PC-9 (cell line): ENCODE results near the gene PRICKLE4. TPM values are rescaled to one million over a fixed set of nuclear protein-coding genes. Genes with fewer than 3 reads are reported as not detected.

Experiments
- BruUV-seq: library from RNA; stranded (reverse); fragments of 400-500 nt; replicated peaks from 2 replicates; lab custom pipeline; 2021; lab: Mats Ljungman, UMichigan
- CTCF ChIA-PET: fragments of 300-600 bp; sonication (Branson Sonifier 250); formaldehyde crosslinking; loops from one replicate; lab custom pipeline; 2022; ENCODE audit warnings: antibody characterized with exemption; lab: Charles Lee
- POLR2A ChIA-PET: fragments of 300-600 bp; sonication (Branson Sonifier 250); formaldehyde crosslinking; loops from one replicate; lab custom pipeline; 2022; ENCODE audit warnings: antibody characterized with exemption; ENCODE audit not compliant: unreplicated experiment; lab: Charles Lee
- DNase-seq, 2 experiments: peaks; one replicate each; pipeline versions ENCODE4 v3.0.0 to v3.0.0-alpha.2; 2015 to 2022; ENCODE audit warnings: mixed read lengths in 1 of 2
- H2AFZ ChIP-seq: fragments of 200-600 bp; sonication (generic); 2 replicates; pipeline ENCODE4 v1.8.1; 2017; ENCODE audit warnings: antibody characterized with exemption
- H3F3A ChIP-seq: fragments of 200-600 bp; sonication (generic); 2 replicates; pipeline ENCODE4 v1.8.1; 2017; ENCODE audit warnings: antibody characterized with exemption, mild to moderate bottlenecking, low read depth; ENCODE audit not compliant: insufficient read depth
- H3K27ac ChIP-seq: fragments of 200-600 bp; sonication (generic); 2 replicates; pipeline ENCODE4 v1.6.1; 2016; ENCODE audit warnings: mixed run types
- H3K27me3 ChIP-seq: fragments of 200-600 bp; sonication (generic); 2 replicates; pipeline ENCODE4 v1.6.1; 2016; ENCODE audit warnings: low read depth, mixed run types; ENCODE audit not compliant: insufficient read depth
- H3K36me3 ChIP-seq: fragments of 200-600 bp; sonication (generic); 2 replicates; pipeline ENCODE4 v1.6.1; 2016; ENCODE audit warnings: low read depth, mixed run types
- H3K4me1 ChIP-seq: fragments of 200-600 bp; sonication (generic); replicated peaks from 2 replicates; pipeline ENCODE4 v1.6.1; 2016; ENCODE audit warnings: mixed run types; ENCODE audit not compliant: insufficient read depth
- H3K4me2 ChIP-seq: fragments of 200-600 bp; sonication (generic); 2 replicates; pipeline ENCODE4 v1.6.1; 2017; ENCODE audit warnings: mixed run types
- H3K4me3 ChIP-seq: fragments of 200-600 bp; sonication (generic); 2 replicates; pipeline ENCODE4 v1.6.1; 2016; ENCODE audit warnings: mixed run types
- H3K79me2 ChIP-seq: fragments of 200-600 bp; sonication (generic); 2 replicates; pipeline ENCODE4 v1.6.1; 2017; ENCODE audit warnings: low read depth, mixed run types
- H3K9me2 ChIP-seq: fragments of 200-600 bp; sonication (generic); 2 replicates; pipeline ENCODE4 v1.8.1; 2017; ENCODE audit warnings: mild to moderate bottlenecking; ENCODE audit not compliant: insufficient read depth
- H3K9me3 ChIP-seq: fragments of 200-600 bp; sonication (generic); 2 replicates; pipeline ENCODE4 v1.8.1; 2016; ENCODE audit warnings: low read depth; ENCODE audit not compliant: insufficient read depth
- H4K20me1 ChIP-seq: fragments of 200-600 bp; sonication (generic); 2 replicates; pipeline ENCODE4 v1.8.1; 2017; ENCODE audit not compliant: insufficient read depth
- CTCF ChIP-seq: fragments of 200-600 bp; sonication (generic); conservative IDR thresholded peaks from 2 replicates; pipeline ENCODE4 v1.6.1; 2017; ENCODE audit warnings: mixed run types, antibody characterized with exemption, mild to moderate bottlenecking, moderate library complexity
- EZH2 ChIP-seq: fragments of 200-600 bp; sonication (generic); IDR thresholded peaks from 2 replicates; pipeline ENCODE4 v1.8.0; 2017; ENCODE audit warnings: antibody characterized with exemption, low read depth
- intact Hi-C: fragments of 100-400 bp; cut with micrococcal nuclease; formaldehyde crosslinking; loops from one replicate; pipeline ENCODE4 v1.10.0; 2022; ENCODE audit not compliant: unreplicated experiment
- total RNA-seq: library from RNA; stranded (reverse); gene quantifications from 2 replicates; pipeline ENCODE4 v1.2.3, GENCODE V29; 2021

PRICKLE4 gene
- total RNA-seq, 1 experiment from 2014 or later, result 9.2 TPM

GRCh38 chr6:41783106-41783780 is 2.7 kb downstream of the PRICKLE4 start:
- ChIA-PET CTCF (interaction anchor here (0.5 to 0.6 kb wide), 2 partner anchors 267 to 610 kb away, joined by 3 to 5 read pairs; no protein-coding TSS in a partner anchor), POLR2A (interaction anchor here (0.7 kb wide), 1 partner anchor 442 kb away, joined by 4 read pairs; no protein-coding TSS in a partner anchor)
- no peak for TF ChIP-seq EZH2
- no peak for TF ChIP-seq CTCF
- Histone ChIP-seq H3K4me1 (peaks cover 46% of the 10 kb centered on the region), H3F3A (peaks cover 43% of the 10 kb centered on the region), H3K9me3 (no peaks in the 10 kb centered on the region), H3K79me2 (peaks cover 14% of the 10 kb centered on the region), H3K9me2 (no peaks in the 10 kb centered on the region), H2AFZ (no peak overlapping the region), H3K4me2 (peak overlapping the region; percentile 90; the same call in 1 of the 2 replicates), H3K27ac (0 out of 2 replicates have a peak overlapping the region, but pooled peaks have one; percentile 78), H3K36me3 (no peaks in the 10 kb centered on the region), H3K27me3 (no peaks in the 10 kb centered on the region), H3K4me3 (no peak overlapping the region), H4K20me1 (no peaks in the 10 kb centered on the region)
- BruUV-seq, result no TSS peak
- no peak for DNase-seq
- intact Hi-C loops, result loop anchor here (5.0 to 10.0 kb wide), 3 partner anchors 154 to 1094 kb away; partner anchors contain the start of genes PRPH2 and RPL7L1

- no peaks in the 10 kb centered on the region for H3K9me2 ChIP-seq
- peak overlapping the region; percentile 78 for H3K27ac ChIP-seq
- no peak overlapping the region for H3K4me3 ChIP-seq
- peaks cover 52% of the 10 kb centered on the region for H3F3A ChIP-seq
- ChIA-PET POLR2A (interaction anchor here (0.5 to 0.7 kb wide), 13 partner anchors 10 to 1642 kb away, joined by 3 to 15 read pairs (median 5); partner anchors contain the start of genes ABCC10, KLHDC3 and MEA1), CTCF (interaction anchor here (0.5 to 1.6 kb wide), 8 partner anchors 48 to 430 kb away, joined by 3 to 10 read pairs (median 6); partner anchors contain the start of genes BYSL, MED20 and TAF8)
- no peaks in the 10 kb centered on the region for H3K9me3 ChIP-seq
- H3K4me1 ChIP-seq, result peaks cover 50% of the 10 kb centered on the region
- peak overlapping the region; percentile 90 for H3K4me2 ChIP-seq
- no TSS peak for BruUV-seq
- H3K27me3 ChIP-seq, result no peaks in the 10 kb centered on the region
- H2AFZ ChIP-seq, result no peak overlapping the region
- TF ChIP-seq EZH2 (no peak), CTCF (no peak)
- peak; percentile 68 to 90 for DNase-seq
- H4K20me1 ChIP-seq, result no peaks in the 10 kb centered on the region; the same call in 1 of the 2 replicates
- intact Hi-C loops, result loop anchor here (5.0 to 10.0 kb wide), 3 partner anchors 153 to 1093 kb away; partner anchors contain the start of genes PRPH2 and RPL7L1
- H3K79me2 ChIP-seq, result peaks cover 28% of the 10 kb centered on the region
- H3K36me3 ChIP-seq, result peaks cover 8% of the 10 kb centered on the region
Measured at GRCh38 chr6:41784581-41785171, 4.1 kb downstream of the PRICKLE4 start.

GRCh38 chr6:41785254-41785653 is 4.7 kb downstream of the PRICKLE4 start:
- Histone ChIP-seq H3K9me3 (no peaks in the 10 kb centered on the region), H3K9me2 (no peaks in the 10 kb centered on the region), H4K20me1 (no peaks in the 10 kb centered on the region; the same call in 1 of the 2 replicates), H3K79me2 (peaks cover 34% of the 10 kb centered on the region), H3K27ac (peak overlapping the region; percentile 78), H3K4me1 (peaks cover 53% of the 10 kb centered on the region), H2AFZ (no peak overlapping the region), H3K36me3 (peaks cover 14% of the 10 kb centered on the region), H3K27me3 (no peaks in the 10 kb centered on the region), H3K4me2 (peak overlapping the region; percentile 90), H3F3A (peaks cover 58% of the 10 kb centered on the region), H3K4me3 (no peak overlapping the region)
- no TSS peak for BruUV-seq
- intact Hi-C loops, result loop anchor here (10.0 kb wide), 1 partner anchor 940 kb away; the partner anchor contains the start of gene PRPH2
- ChIA-PET CTCF (interaction anchor here (0.9 to 1.6 kb wide), 3 partner anchors 136 to 265 kb away, joined by 4 to 9 read pairs (median 8); partner anchors contain the start of genes BYSL, MED20 and TAF8), POLR2A (interaction anchor here (0.6 to 0.7 kb wide), 4 partner anchors 29 to 441 kb away, joined by 3 to 15 read pairs (median 4); no protein-coding TSS in a partner anchor)
- TF ChIP-seq CTCF (no peak), EZH2 (no peak)
- DNase-seq, result no peak
